Breast epithelium (tissue), 4 donors: Measurements from ENCODE around the gene RNU5D-1. TPM values are rescaled to one million over a fixed set of nuclear protein-coding genes. Genes with fewer than 3 reads are reported as not detected.

Source experiments
- DNase-seq, 2 donors: peaks; one replicate each; pipeline ENCODE4 v3.0.0-alpha.2; 2019; ENCODE audit warnings: low spot score in 2 of 2
- H3K27ac ChIP-seq, 2 donors: fragments of 200-600 bp; sonication (generic) in 1 of 2; one replicate each; pipeline ENCODE4 v1.5.1; 2016 to 2019; ENCODE audit warnings: mild to moderate bottlenecking in 1 of 2
- H3K27me3 ChIP-seq, 2 donors: fragments of 200-600 bp; sonication (generic) in 1 of 2; one replicate each; pipeline versions ENCODE4 v1.5.1 to v1.6.0; 2017 to 2019; ENCODE audit warnings: control low read depth in 1 of 2, mild to moderate bottlenecking in 1 of 2
- H3K36me3 ChIP-seq: fragments of 200-600 bp; one replicate; pipeline ENCODE4 v1.5.1; 2019
- H3K4me1 ChIP-seq, 2 donors: fragments of 200-600 bp; sonication (generic); one replicate each; pipeline ENCODE4 v1.5.1; 2016 to 2019; ENCODE audit warnings: control low read depth in 1 of 2
- H3K4me3 ChIP-seq, 3 donors: fragments of 200-600 bp; sonication (generic); 1 replicate in 2 of 3; 2 replicates in 1 of 3; pipeline ENCODE4 v1.5.1; 2016 to 2019; ENCODE audit warnings: mild to moderate bottlenecking in 3 of 3, moderate library complexity in 2 of 3
- H3K9me3 ChIP-seq, 2 donors: fragments of 200-600 bp; sonication (generic) in 1 of 2; one replicate each; pipeline ENCODE4 v1.5.1; 2016 to 2019; ENCODE audit warnings: control low read depth in 1 of 2
- CTCF ChIP-seq, 3 donors: fragments of 450-650 bp; IDR thresholded peaks; one replicate each; pipeline ENCODE4 v1.5.1; 2016 to 2017; ENCODE audit warnings: antibody characterized with exemption in 3 of 3, mild to moderate bottlenecking in 3 of 3, moderate library complexity in 3 of 3
- POLR2A ChIP-seq: fragments of 450-650 bp; IDR thresholded peaks from one replicate; pipeline ENCODE4 v1.6.1; 2016; ENCODE audit warnings: antibody characterized with exemption, mild to moderate bottlenecking, moderate library complexity
- POLR2AphosphoS5 ChIP-seq, 3 donors: sonication (generic); formaldehyde crosslinking; IDR thresholded peaks; one replicate each; pipeline ENCODE4 v1.6.1; 2017; ENCODE audit warnings: antibody characterized with exemption in 3 of 3
- intact Hi-C: fragments of 100-400 bp; cut with DNase I; formaldehyde crosslinking; loops from one replicate; pipeline ENCODE4 v1.15.1; 2023; ENCODE audit warnings: low total_unique reads
- total RNA-seq, 3 donors: library from RNA; depleted of rRNA; stranded (reverse); fragments of >200 nt; gene quantifications; one replicate each; pipeline ENCODE4 v1.1.0, GENCODE V29; 2016

The RNU5D-1 gene
- total RNA-seq, 3 donors from 2014 or later = not detected

DNA sequence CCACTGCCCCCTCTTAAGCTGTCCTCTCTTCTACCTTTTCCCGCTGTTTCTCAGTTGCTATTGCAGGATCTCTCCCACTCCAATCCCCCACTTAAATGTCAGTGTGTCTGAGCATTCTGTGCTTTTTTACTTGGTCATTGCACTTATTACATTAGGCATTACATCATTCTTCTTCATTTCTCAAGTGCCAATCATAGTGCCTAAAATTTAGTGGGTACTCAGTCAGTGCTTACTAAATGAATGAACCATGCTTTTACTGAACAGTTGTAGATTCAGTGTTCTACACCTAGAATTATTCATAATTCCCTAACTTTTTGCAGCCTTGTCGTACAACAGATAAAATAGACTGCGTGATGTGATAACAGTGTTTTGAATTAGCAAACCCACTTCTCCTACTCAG is 37.1 kb downstream of the RNU5D-1 start:
- no peak for TF ChIP-seq CTCF (IDR thresholded peaks at IDR 0.05)
- no peak for TF ChIP-seq POLR2AphosphoS5 (IDR thresholded peaks at IDR 0.05)
- no peak for TF ChIP-seq POLR2A
- intact Hi-C loops = no loop called here
- H3K4me1 ChIP-seq = no peaks in the 10 kb centered on the region
- H3K27me3 ChIP-seq = no peaks in the 10 kb centered on the region
- no peak for DNase-seq
- no peaks in the 10 kb centered on the region for H3K36me3 ChIP-seq
- H3K27ac ChIP-seq = no peak overlapping the region
- H3K4me3 ChIP-seq = no peak overlapping the region
- no peaks in the 10 kb centered on the region for H3K9me3 ChIP-seq

- no peak overlapping the region for H3K27ac ChIP-seq
- intact Hi-C loops = no loop called here
- TF ChIP-seq POLR2AphosphoS5 (IDR thresholded peaks at IDR 0.05) = no peak
- TF ChIP-seq CTCF (IDR thresholded peaks at IDR 0.05) = no peak
- TF ChIP-seq POLR2A = no peak
- H3K4me3 ChIP-seq = no peak overlapping the region
- DNase-seq = no peak
- H3K9me3 ChIP-seq = no peaks in the 10 kb centered on the region
- H3K4me1 ChIP-seq = no peaks in the 10 kb centered on the region
- no peaks in the 10 kb centered on the region for H3K27me3 ChIP-seq
- no peaks in the 10 kb centered on the region for H3K36me3 ChIP-seq
Measured at GRCh38 chr1:44693159-44693558, 37.8 kb downstream of the RNU5D-1 start.

DNA sequence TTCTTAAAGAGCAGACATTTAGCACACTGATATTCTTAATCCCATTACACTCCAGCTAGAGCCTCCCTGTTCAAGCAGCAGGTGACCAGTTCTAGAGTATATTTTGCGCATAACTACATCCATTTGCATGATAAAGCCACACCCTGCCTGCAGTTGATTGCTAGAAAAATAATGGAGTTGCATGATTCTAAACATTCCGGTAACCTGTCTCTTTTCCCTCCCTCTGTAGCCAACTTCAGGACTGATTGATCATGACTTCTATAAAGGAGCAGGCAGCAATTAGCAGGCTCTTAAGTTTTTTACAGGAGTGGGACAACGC is 41.6 kb downstream of the RNU5D-1 start:
- H3K9me3 ChIP-seq = no peaks in the 10 kb centered on the region
- DNase-seq = no peak
- no peak overlapping the region for H3K27ac ChIP-seq
- H3K27me3 ChIP-seq = no peaks in the 10 kb centered on the region
- H3K4me1 ChIP-seq = no peaks in the 10 kb centered on the region
- no peak overlapping the region for H3K4me3 ChIP-seq
- intact Hi-C loops = no loop called here
- no peaks in the 10 kb centered on the region for H3K36me3 ChIP-seq
- TF ChIP-seq POLR2AphosphoS5 (IDR thresholded peaks at IDR 0.05) (no peak), CTCF (IDR thresholded peaks at IDR 0.05) (no peak), POLR2A (no peak)

GRCh38 chr1:44688760-44689446 is 42.1 kb downstream of the RNU5D-1 start:
- no peaks in the 10 kb centered on the region for H3K4me1 ChIP-seq
- H3K4me3 ChIP-seq = no peak overlapping the region
- no peaks in the 10 kb centered on the region for H3K27me3 ChIP-seq
- H3K9me3 ChIP-seq = no peaks in the 10 kb centered on the region
- H3K27ac ChIP-seq = no peak overlapping the region
- H3K36me3 ChIP-seq = no peaks in the 10 kb centered on the region
- TF ChIP-seq CTCF (IDR thresholded peaks at IDR 0.05) = no peak
- TF ChIP-seq POLR2AphosphoS5 (IDR thresholded peaks at IDR 0.05) = no peak
- TF ChIP-seq POLR2A = no peak
- intact Hi-C loops = no loop called here
- DNase-seq = no peak

GRCh38 chr1:44685881-44686280 is 45.1 kb downstream of the RNU5D-1 start:
- Histone ChIP-seq H3K36me3 (no peaks in the 10 kb centered on the region), H3K9me3 (no peaks in the 10 kb centered on the region), H3K4me1 (no peaks in the 10 kb centered on the region), H3K27ac (no peak overlapping the region), H3K27me3 (no peaks in the 10 kb centered on the region), H3K4me3 (no peak overlapping the region)
- intact Hi-C loops = no loop called here
- TF ChIP-seq CTCF (IDR thresholded peaks at IDR 0.05) (no peak), POLR2A (no peak), POLR2AphosphoS5 (IDR thresholded peaks at IDR 0.05) (no peak)
- DNase-seq = no peak
